ENCODE data around the gene LRFN3. TPM values are rescaled to one million over a fixed set of nuclear protein-coding genes. Genes with fewer than 3 reads are reported as not detected.

The LRFN3 gene
- total and polyA plus RNA-seq, 2 of the 4 experiments (the other 2 are of a cell fraction) = 0.36 to 4.8 TPM

- no peaks in the 10 kb centered on the region for H4K20me1 ChIP-seq (ENCODE audit: insufficient read depth, low read length)
- H2BK5ac ChIP-seq (ENCODE audit: low read depth, low read length, poor library complexity, severe bottlenecking) = no peak within 1 kb of the TSS
- H3K4ac ChIP-seq (ENCODE audit: low read depth, low read length) = peak within 1 kb of the TSS; percentile 65; the same call in 1 of the 2 replicates
- H3K9ac ChIP-seq (ENCODE audit: low read depth, low read length) = no peak within 1 kb of the TSS
- WGBS, 2 experiments (ENCODE audit: extremely low coverage in 2 of 2, insufficient read length in 1 of 2) = 83% methylated on average over 1 of the region's 9 CpGs; no CpG with 5 or more reads in 1 of the 2 experiments
- H3K27me3 ChIP-seq (ENCODE audit: control insufficient read depth, insufficient read depth, low read length) = no peaks in the 10 kb centered on the region
- TF ChIP-seq CHD1 (IDR thresholded peaks at IDR 0.05; ENCODE audit: low read depth, low read length) = no peak
- no peak for TF ChIP-seq BHLHE40 (IDR thresholded peaks at IDR 0.05; ENCODE audit: low read depth, low read length)
- TF ChIP-seq CEBPB (IDR thresholded peaks at IDR 0.05; ENCODE audit: low read depth, low read length) = no peak
- TF ChIP-seq RFX5 (IDR thresholded peaks at IDR 0.05; ENCODE audit: low read depth, low read length) = no peak
- no peak for TF ChIP-seq RAD21 (IDR thresholded peaks at IDR 0.05; ENCODE audit: low read length)
- TF ChIP-seq MXI1 (IDR thresholded peaks at IDR 0.05; ENCODE audit: borderline replicate concordance, low read depth, low read length) = no peak
- TF ChIP-seq SMC3 (IDR thresholded peaks at IDR 0.05; ENCODE audit: low read depth, low read length) = no peak
- TF ChIP-seq NFE2L2 (IDR thresholded peaks at IDR 0.05; ENCODE audit: low read depth, low read length) = no peak
- TF ChIP-seq, protein P1, sequence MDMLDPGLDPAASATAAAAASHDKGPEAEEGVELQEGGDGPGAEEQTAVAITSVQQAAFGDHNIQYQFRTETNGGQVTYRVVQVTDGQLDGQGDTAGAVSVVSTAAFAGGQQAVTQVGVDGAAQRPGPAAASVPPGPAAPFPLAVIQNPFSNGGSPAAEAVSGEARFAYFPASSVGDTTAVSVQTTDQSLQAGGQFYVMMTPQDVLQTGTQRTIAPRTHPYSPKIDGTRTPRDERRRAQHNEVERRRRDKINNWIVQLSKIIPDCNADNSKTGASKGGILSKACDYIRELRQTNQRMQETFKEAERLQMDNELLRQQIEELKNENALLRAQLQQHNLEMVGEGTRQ (IDR thresholded peaks at IDR 0.05; ENCODE audit: low read depth, low read length) = no peak
- TF ChIP-seq RCOR1 (IDR thresholded peaks at IDR 0.05; ENCODE audit: insufficient replicate concordance, low read length) = no peak
- TF ChIP-seq, protein P2, sequence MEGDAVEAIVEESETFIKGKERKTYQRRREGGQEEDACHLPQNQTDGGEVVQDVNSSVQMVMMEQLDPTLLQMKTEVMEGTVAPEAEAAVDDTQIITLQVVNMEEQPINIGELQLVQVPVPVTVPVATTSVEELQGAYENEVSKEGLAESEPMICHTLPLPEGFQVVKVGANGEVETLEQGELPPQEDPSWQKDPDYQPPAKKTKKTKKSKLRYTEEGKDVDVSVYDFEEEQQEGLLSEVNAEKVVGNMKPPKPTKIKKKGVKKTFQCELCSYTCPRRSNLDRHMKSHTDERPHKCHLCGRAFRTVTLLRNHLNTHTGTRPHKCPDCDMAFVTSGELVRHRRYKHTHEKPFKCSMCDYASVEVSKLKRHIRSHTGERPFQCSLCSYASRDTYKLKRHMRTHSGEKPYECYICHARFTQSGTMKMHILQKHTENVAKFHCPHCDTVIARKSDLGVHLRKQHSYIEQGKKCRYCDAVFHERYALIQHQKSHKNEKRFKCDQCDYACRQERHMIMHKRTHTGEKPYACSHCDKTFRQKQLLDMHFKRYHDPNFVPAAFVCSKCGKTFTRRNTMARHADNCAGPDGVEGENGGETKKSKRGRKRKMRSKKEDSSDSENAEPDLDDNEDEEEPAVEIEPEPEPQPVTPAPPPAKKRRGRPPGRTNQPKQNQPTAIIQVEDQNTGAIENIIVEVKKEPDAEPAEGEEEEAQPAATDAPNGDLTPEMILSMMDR (conservative IDR thresholded peaks at IDR 0.05; ENCODE audit: low read depth, low read length) = no peak
- no peak for TF ChIP-seq MAFK (IDR thresholded peaks at IDR 0.05; ENCODE audit: low read depth, low read length)
- no peak within 1 kb of the TSS for H2AFZ ChIP-seq (replicated peaks; ENCODE audit: low read length, poor library complexity)
- no peak within 1 kb of the TSS; the same call in 1 of the 2 replicates for H3K18ac ChIP-seq (ENCODE audit: low read depth, low read length)
- H4K5ac ChIP-seq (ENCODE audit: low read depth, low read length) = peak within 1 kb of the TSS; percentile 54
- H2BK15ac ChIP-seq (ENCODE audit: low read depth, low read length) = peak within 1 kb of the TSS; percentile 38; the same call in 1 of the 3 replicates
- ChIA-PET CTCF (no interaction called here), POLR2A (ENCODE audit: unreplicated experiment) (no interaction called here)
- H4K91ac ChIP-seq (ENCODE audit: insufficient read depth, low read depth, low read length) = no peak within 1 kb of the TSS
- H3K4me1 ChIP-seq (ENCODE audit: control insufficient read depth, insufficient read depth, low read length) = peaks cover 20% of the 10 kb centered on the region
- H3K36me3 ChIP-seq (ENCODE audit: control insufficient read depth, insufficient read depth, low read length) = no peaks in the 10 kb centered on the region
- DNase-seq (no peak), ATAC-seq (ENCODE audit: low read depth) (no peak)
- peak within 1 kb of the TSS; percentile 88; the same call in 1 of the 2 replicates for H2AK5ac ChIP-seq (ENCODE audit: low read depth, low read length)
- intact Hi-C loops (cut with micrococcal nuclease) = no loop called here
- H3K56ac ChIP-seq (ENCODE audit: extremely low read depth, insufficient read depth, low read length) = no peak within 1 kb of the TSS
- H3K9me3 ChIP-seq (ENCODE audit: control insufficient read depth, insufficient read depth, low read length) = no peaks in the 10 kb centered on the region
- peaks cover 8% of the 10 kb centered on the region for H3K9me1 ChIP-seq (ENCODE audit: insufficient read depth, low read length)
- peak within 1 kb of the TSS; percentile 37 for H2AK9ac ChIP-seq (replicated peaks; ENCODE audit: low read depth, low read length, poor library complexity)
- no peak within 1 kb of the TSS for H3K4me2 ChIP-seq (ENCODE audit: low read depth, low read length)
- no peak within 1 kb of the TSS; the same call in 1 of the 2 replicates for H2BK120ac ChIP-seq (ENCODE audit: low read depth, low read length)
- no peaks in the 10 kb centered on the region; a peak in 3 of 4 replicates for H3K79me1 ChIP-seq (ENCODE audit: low read depth in 1 of 2, low read length in 2 of 2)
- in situ Hi-C loops (cut with MboI; ENCODE audit: low sequenced_read_pairs) = no loop called here
- peak within 1 kb of the TSS; percentile 74 to 78; a peak in 2 of 4 replicates for H4K8ac ChIP-seq (ENCODE audit: low read depth in 2 of 2, low read length in 2 of 2)
- H3K14ac ChIP-seq (replicated peaks; ENCODE audit: low read depth, low read length) = 0 out of 2 replicates have a peak within 1 kb of the TSS, but pooled peaks have one; percentile 27
- dilution Hi-C loops (cut with HindIII; ENCODE audit: low sequenced_read_pairs, unreplicated experiment) = no loop called here
- no peak within 1 kb of the TSS for H2BK20ac ChIP-seq (ENCODE audit: low read depth, low read length)
- BruUV-seq (replicated peaks) = no TSS peak
- no peak within 1 kb of the TSS for H3K27ac ChIP-seq (ENCODE audit: insufficient read depth, low read length)
- H3K23ac ChIP-seq (ENCODE audit: low read depth, low read length) = no peak within 1 kb of the TSS
- H3K4me3 ChIP-seq (ENCODE audit: insufficient read depth, low read depth, low read length) = no peak within 1 kb of the TSS
Measured at GRCh38 chr19:35908010-35908441, 28.1 kb upstream of the LRFN3 start, which contains the start of gene TYROBP. TSS of gene TYROBP (minus strand) at chr19:35908295. CDS start at chr19:35908228, 67 bp downstream.
